Kidney (tissue), 14 donors: ENCODE data around the gene HERPUD2. TPM values are rescaled to one million over a fixed set of nuclear protein-coding genes. Genes with fewer than 3 reads are reported as not detected.
A peak's percentile ranks its signal among the peaks of the same experiment; 100 is the strongest.
"Not testable (repeated sequence)": the region's sequence is repeated elsewhere in the genome, so short reads cannot be mapped to it uniquely, and the experiment has no call there.

Experiments used
- DNase-seq, 5 donors: peaks; one replicate each; pipeline ENCODE4 v3.0.0-alpha.2; 2013 to 2020
- FAIRE-seq: peaks from 2 replicates; lab custom pipeline; 2012; peaks lifted over from hg19 to GRCh38; lab: Jason Lieb, UNC
- H3K27ac ChIP-seq, 2 donors: one replicate each; pipeline ENCODE4 v1.7.0; 2013; ENCODE audit warnings: low read depth in 2 of 2, low read length in 2 of 2, inconsistent platforms in 1 of 2
- H3K27me3 ChIP-seq: one replicate; pipeline ENCODE4 v1.7.1; 2013; ENCODE audit warnings: low read length, inconsistent platforms; ENCODE audit not compliant: control insufficient read depth, insufficient read depth
- H3K36me3 ChIP-seq, 3 donors: one replicate each; pipeline versions ENCODE4 v1.7.0 to v1.7.1; 2013; ENCODE audit warnings: low read length in 3 of 3, control low read depth in 1 of 3, inconsistent platforms in 1 of 3; ENCODE audit not compliant: insufficient read depth in 3 of 3, control insufficient read depth in 2 of 3
- H3K4me1 ChIP-seq, 3 donors: one replicate each; pipeline versions ENCODE4 v1.7.0 to v1.7.1; 2013; ENCODE audit warnings: low read length in 3 of 3, inconsistent platforms in 1 of 3, low read depth in 1 of 3; ENCODE audit not compliant: control insufficient read depth in 2 of 3, insufficient read depth in 2 of 3
- H3K4me3 ChIP-seq, 3 donors: one replicate each; pipeline versions ENCODE4 v1.7.0 to v1.8.1; 2013; ENCODE audit warnings: low read length in 3 of 3, control low read depth in 1 of 3, inconsistent platforms in 1 of 3
- H3K9ac ChIP-seq, 3 donors: one replicate each; pipeline versions ENCODE4 v1.7.0 to v1.7.1; 2013; ENCODE audit warnings: low read length in 3 of 3, control low read depth in 1 of 3, inconsistent platforms in 1 of 3
- H3K9me3 ChIP-seq, 3 donors: one replicate each; pipeline versions ENCODE4 v1.7.0 to v1.7.1; 2013; ENCODE audit warnings: low read length in 3 of 3, control low read depth in 1 of 3, inconsistent platforms in 1 of 3; ENCODE audit not compliant: control insufficient read depth in 2 of 3, insufficient read depth in 1 of 3
- CTCF ChIP-seq: IDR thresholded peaks from 3 replicates; pipeline ENCODE4 v1.5.1; 2012; ENCODE audit warnings: mild to moderate bottlenecking, moderate library complexity, borderline replicate concordance; ENCODE audit not compliant: insufficient read depth; ENCODE audit errors: extremely low read depth
- intact Hi-C: fragments of 100-400 bp; cut with DNase I; formaldehyde crosslinking; loops from one replicate; pipeline ENCODE4 v1.11.1; 2022
- polyA plus RNA-seq: library from polyadenylated mRNA; stranded (reverse); fragments of 350-450 nt; fragmentation: Illumina TruSeq; extraction: RNeasy Lipid Tissue Mini Kit (QIAGEN cat#74804); gene quantifications from one replicate; pipeline ENCODE4 v1.2.3, GENCODE V29; 2014; ENCODE audit warnings: low read depth, low replicate concordance; ENCODE audit not compliant: insufficient read depth
- total RNA-seq: library from RNA; stranded (reverse); fragmentation: NEBNext Ultra II Directional; extraction: Animal tissue kit (Norgen Biotek cat#: 25700); gene quantifications from one replicate; pipeline ENCODE4 v1.2.1, GENCODE V29; 2021
- donor health status: control.
- donor health status: control.
- donor health status: control.
- donor health status: control.
- donor health status: control.
- donor health status: DM: yes; HTN: yes; CAD: no.
- donor health status: Normal renal cell carcinoma (clear cell type).

The HERPUD2 gene
- total and polyA plus RNA-seq, 2 donors from 2014 or later, result 10.0 to 28.9 TPM

- DNase-seq, result peak in 1 of 5 donors; percentile 54
- no peak for FAIRE-seq
- peak overlapping the region; percentile 93 to 99 (median 94) for H3K4me3 ChIP-seq
- no peak for TF ChIP-seq CTCF
- H3K9ac ChIP-seq, result peak overlapping the region; percentile 72 to 94 (median 79)
- no peaks in the 10 kb centered on the region for H3K27me3 ChIP-seq
- no peaks in the 10 kb centered on the region for H3K36me3 ChIP-seq
- H3K27ac ChIP-seq, result peak overlapping the region; percentile 72 to 88
- intact Hi-C loops, result no loop called here
- H3K4me1 ChIP-seq, result peaks cover 0 to 19% (median 11%) of the 10 kb centered on the region in 3 donors
- no peaks in the 10 kb centered on the region for H3K9me3 ChIP-seq
Observed at GRCh38 chr7:35694161-35694783, 663 bp downstream of the HERPUD2 start.

GRCh38 chr7:35691827-35692307, 3.1 kb downstream of the HERPUD2 start:
- peak overlapping the region in 2 of 3 donors; percentile 37 to 49 for H3K4me3 ChIP-seq
- FAIRE-seq (no peak), DNase-seq (peak in 1 of 5 donors; percentile 14)
- H3K27ac ChIP-seq, result no peak overlapping the region
- intact Hi-C loops, result no loop called here
- no peak overlapping the region for H3K9ac ChIP-seq
- H3K9me3 ChIP-seq, result no peaks in the 10 kb centered on the region
- TF ChIP-seq CTCF, result no peak
- H3K4me1 ChIP-seq, result peaks cover 0 to 24% (median 11%) of the 10 kb centered on the region in 3 donors
- H3K36me3 ChIP-seq, result no peaks in the 10 kb centered on the region
- no peaks in the 10 kb centered on the region for H3K27me3 ChIP-seq

DNA sequence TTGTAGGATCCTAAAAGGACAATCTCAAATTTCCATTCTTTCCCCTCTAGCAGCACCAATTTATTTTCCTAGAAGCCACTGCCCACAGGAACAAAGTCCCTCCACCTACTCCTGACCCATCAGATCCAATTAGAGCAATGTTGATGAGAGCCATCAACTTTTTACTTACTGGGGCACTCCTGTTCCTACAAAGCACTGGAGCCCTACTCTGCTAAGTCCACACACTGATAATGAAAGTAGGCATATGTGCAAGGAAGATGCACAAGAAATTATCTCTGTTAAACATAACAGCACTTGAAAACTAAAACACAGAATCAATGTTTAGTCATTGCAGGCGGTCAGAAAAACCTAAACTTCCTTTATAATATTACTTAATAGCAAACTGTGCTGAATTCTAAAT, 3.6 kb downstream of the HERPUD2 start:
- Histone ChIP-seq H3K36me3 (no peaks in the 10 kb centered on the region), H3K4me3 (peak overlapping the region in 2 of 3 donors; percentile 37 to 49), H3K9ac (no peak overlapping the region), H3K27ac (no peak overlapping the region), H3K4me1 (peaks cover 0 to 24% (median 11%) of the 10 kb centered on the region in 3 donors), H3K27me3 (no peaks in the 10 kb centered on the region), H3K9me3 (no peaks in the 10 kb centered on the region)
- DNase-seq (no peak), FAIRE-seq (no peak)
- no peak for TF ChIP-seq CTCF
- intact Hi-C loops, result no loop called here

DNA sequence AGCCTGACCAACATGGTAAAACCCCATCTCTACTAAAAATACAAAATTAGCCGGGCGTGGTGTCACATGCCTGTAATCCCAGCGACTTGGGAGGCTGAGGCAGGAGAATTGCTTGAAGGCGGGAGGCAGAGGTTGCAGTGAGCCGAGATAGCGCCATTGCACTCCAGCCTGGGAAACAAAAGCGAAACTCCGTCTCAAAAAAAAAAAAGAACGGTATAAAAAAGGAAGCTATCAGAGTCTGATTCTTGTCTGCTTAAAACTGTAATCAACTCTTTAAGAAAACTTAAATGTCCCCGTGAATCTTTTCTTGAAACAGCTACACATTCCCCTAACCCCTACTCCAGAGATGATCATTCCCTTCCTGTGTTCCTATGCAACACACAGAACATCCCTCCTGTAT, 4.3 kb downstream of the HERPUD2 start:
- H3K9me3 ChIP-seq, H3K9ac ChIP-seq, FAIRE-seq, DNase-seq, H3K4me3 ChIP-seq, H3K36me3 ChIP-seq, H3K27ac ChIP-seq, H3K27me3 ChIP-seq, intact Hi-C loops: not testable (repeated sequence)
- H3K4me1 ChIP-seq, result peaks cover 0 to 18% (median 11%) of the 10 kb centered on the region in 3 donors
